ENCODE measurements around the gene ABTB2. TPM values are rescaled to one million over a fixed set of nuclear protein-coding genes. Genes with fewer than 3 reads are reported as not detected.

The ABTB2 gene
- polyA plus RNA-seq, 1 donor from 2014 or later = 0.68 TPM

DNA sequence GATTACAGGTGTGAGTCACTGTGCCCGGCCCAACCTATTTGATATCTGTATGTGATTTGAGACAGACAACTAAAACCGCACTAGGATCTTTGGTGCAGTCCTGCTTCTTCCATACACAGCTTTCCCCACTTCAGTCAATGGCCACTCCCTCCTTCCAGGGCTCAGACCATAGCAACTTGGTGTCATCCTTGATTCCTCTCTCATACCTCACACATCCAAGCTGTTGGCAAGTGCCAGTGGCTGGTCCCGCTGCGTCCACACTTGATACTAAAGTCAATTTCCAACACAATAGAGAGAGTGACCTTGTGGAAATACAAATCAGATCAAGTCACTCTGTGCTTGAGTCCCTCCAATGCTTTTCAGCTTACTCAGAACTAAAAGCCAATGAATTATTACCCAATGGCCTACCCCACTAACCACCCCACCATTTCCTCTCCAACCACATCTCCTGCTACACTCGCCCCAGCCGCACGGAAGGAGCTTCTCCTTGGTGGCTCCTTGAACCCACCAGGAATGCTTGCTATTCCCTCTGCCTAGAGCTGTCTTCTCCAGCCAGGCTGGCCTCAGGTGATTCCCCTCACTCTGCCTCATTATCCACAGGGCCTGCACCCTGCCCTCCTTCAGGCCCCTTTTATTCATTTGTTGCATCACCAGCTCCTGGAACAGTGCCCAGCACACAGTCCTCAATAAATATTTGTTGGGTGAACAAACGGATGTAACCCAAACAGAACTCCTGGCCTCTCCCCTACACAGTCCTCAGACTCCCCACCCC lies 12.9 kb downstream of the ABTB2 start:
- TF ChIP-seq TAF1 (IDR thresholded peaks at IDR 0.05; ENCODE audit: low read depth) = no peak
- no peak for TF ChIP-seq MXI1 (conservative IDR thresholded peaks at IDR 0.05; ENCODE audit: poor library complexity, severe bottlenecking)
- no peak for TF ChIP-seq SMC3 (conservative IDR thresholded peaks at IDR 0.05; ENCODE audit: poor library complexity)
- TF ChIP-seq RAD21 (conservative IDR thresholded peaks at IDR 0.05) = no peak
- TF ChIP-seq POLR2AphosphoS5 (IDR thresholded peaks at IDR 0.05) = no peak
- Histone ChIP-seq H3K9me2 (ENCODE audit: insufficient read depth, low read length) (no peaks in the 10 kb centered on the region), H3K27me3 (ENCODE audit: insufficient read depth, low read depth, low read length) (no peaks in the 10 kb centered on the region), H3F3A (ENCODE audit: insufficient read depth, low read length, poor library complexity, severe bottlenecking) (no peaks in the 10 kb centered on the region), H3K4me2 (ENCODE audit: low read length) (no peak overlapping the region), H4K20me1 (ENCODE audit: insufficient read depth) (no peaks in the 10 kb centered on the region), H3K36me3 (ENCODE audit: insufficient read depth, low read length) (no peaks in the 10 kb centered on the region), H3K4me3 (ENCODE audit: low read length) (no peak overlapping the region), H3K27ac (ENCODE audit: low read length) (no peak overlapping the region), H3K79me2 (replicated peaks; ENCODE audit: insufficient read depth, low read length) (no peaks in the 10 kb centered on the region), H3K9ac (ENCODE audit: low read length) (no peak overlapping the region), H3K9me3 (ENCODE audit: low read length) (no peaks in the 10 kb centered on the region), H2AFZ (ENCODE audit: low read depth, low read length) (no peak overlapping the region)

GRCh38 chr11:34344410-34344767 lies 13.4 kb downstream of the ABTB2 start:
- no peaks in the 10 kb centered on the region for H4K20me1 ChIP-seq (ENCODE audit: insufficient read depth)
- H3K9me3 ChIP-seq (ENCODE audit: low read length) = no peaks in the 10 kb centered on the region
- no peak overlapping the region for H3K9ac ChIP-seq (ENCODE audit: low read length)
- no peak overlapping the region for H3K4me3 ChIP-seq (ENCODE audit: low read length)
- H3K27me3 ChIP-seq (ENCODE audit: insufficient read depth, low read depth, low read length) = no peaks in the 10 kb centered on the region
- TF ChIP-seq MXI1 (conservative IDR thresholded peaks at IDR 0.05; ENCODE audit: poor library complexity, severe bottlenecking) (no peak), SMC3 (conservative IDR thresholded peaks at IDR 0.05; ENCODE audit: poor library complexity) (no peak), TAF1 (IDR thresholded peaks at IDR 0.05; ENCODE audit: low read depth) (no peak), RAD21 (conservative IDR thresholded peaks at IDR 0.05) (no peak), EZH2 (IDR thresholded peaks at IDR 0.05; ENCODE audit: borderline replicate concordance, insufficient read depth, low read length, poor library complexity, severe bottlenecking) (no peak), POLR2AphosphoS5 (IDR thresholded peaks at IDR 0.05) (no peak), EP300 (conservative IDR thresholded peaks at IDR 0.05; ENCODE audit: poor library complexity, severe bottlenecking) (no peak)
- TF ChIP-seq, protein P1, sequence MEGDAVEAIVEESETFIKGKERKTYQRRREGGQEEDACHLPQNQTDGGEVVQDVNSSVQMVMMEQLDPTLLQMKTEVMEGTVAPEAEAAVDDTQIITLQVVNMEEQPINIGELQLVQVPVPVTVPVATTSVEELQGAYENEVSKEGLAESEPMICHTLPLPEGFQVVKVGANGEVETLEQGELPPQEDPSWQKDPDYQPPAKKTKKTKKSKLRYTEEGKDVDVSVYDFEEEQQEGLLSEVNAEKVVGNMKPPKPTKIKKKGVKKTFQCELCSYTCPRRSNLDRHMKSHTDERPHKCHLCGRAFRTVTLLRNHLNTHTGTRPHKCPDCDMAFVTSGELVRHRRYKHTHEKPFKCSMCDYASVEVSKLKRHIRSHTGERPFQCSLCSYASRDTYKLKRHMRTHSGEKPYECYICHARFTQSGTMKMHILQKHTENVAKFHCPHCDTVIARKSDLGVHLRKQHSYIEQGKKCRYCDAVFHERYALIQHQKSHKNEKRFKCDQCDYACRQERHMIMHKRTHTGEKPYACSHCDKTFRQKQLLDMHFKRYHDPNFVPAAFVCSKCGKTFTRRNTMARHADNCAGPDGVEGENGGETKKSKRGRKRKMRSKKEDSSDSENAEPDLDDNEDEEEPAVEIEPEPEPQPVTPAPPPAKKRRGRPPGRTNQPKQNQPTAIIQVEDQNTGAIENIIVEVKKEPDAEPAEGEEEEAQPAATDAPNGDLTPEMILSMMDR (IDR thresholded peaks at IDR 0.05; ENCODE audit: poor library complexity, severe bottlenecking) = no peak
- TF ChIP-seq, protein P2, sequence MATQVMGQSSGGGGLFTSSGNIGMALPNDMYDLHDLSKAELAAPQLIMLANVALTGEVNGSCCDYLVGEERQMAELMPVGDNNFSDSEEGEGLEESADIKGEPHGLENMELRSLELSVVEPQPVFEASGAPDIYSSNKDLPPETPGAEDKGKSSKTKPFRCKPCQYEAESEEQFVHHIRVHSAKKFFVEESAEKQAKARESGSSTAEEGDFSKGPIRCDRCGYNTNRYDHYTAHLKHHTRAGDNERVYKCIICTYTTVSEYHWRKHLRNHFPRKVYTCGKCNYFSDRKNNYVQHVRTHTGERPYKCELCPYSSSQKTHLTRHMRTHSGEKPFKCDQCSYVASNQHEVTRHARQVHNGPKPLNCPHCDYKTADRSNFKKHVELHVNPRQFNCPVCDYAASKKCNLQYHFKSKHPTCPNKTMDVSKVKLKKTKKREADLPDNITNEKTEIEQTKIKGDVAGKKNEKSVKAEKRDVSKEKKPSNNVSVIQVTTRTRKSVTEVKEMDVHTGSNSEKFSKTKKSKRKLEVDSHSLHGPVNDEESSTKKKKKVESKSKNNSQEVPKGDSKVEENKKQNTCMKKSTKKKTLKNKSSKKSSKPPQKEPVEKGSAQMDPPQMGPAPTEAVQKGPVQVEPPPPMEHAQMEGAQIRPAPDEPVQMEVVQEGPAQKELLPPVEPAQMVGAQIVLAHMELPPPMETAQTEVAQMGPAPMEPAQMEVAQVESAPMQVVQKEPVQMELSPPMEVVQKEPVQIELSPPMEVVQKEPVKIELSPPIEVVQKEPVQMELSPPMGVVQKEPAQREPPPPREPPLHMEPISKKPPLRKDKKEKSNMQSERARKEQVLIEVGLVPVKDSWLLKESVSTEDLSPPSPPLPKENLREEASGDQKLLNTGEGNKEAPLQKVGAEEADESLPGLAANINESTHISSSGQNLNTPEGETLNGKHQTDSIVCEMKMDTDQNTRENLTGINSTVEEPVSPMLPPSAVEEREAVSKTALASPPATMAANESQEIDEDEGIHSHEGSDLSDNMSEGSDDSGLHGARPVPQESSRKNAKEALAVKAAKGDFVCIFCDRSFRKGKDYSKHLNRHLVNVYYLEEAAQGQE (IDR thresholded peaks at IDR 0.05; ENCODE audit: borderline replicate concordance) = no peak
- H3K4me2 ChIP-seq (ENCODE audit: low read length) = no peak overlapping the region
- no peak overlapping the region for H2AFZ ChIP-seq (ENCODE audit: low read depth, low read length)
- H3K36me3 ChIP-seq (ENCODE audit: insufficient read depth, low read length) = no peaks in the 10 kb centered on the region
- no peaks in the 10 kb centered on the region for H3K79me2 ChIP-seq (replicated peaks; ENCODE audit: insufficient read depth, low read length)
- H3K9me2 ChIP-seq (ENCODE audit: insufficient read depth, low read length) = no peaks in the 10 kb centered on the region
- H3K27ac ChIP-seq (ENCODE audit: low read length) = no peak overlapping the region
- no peaks in the 10 kb centered on the region for H3F3A ChIP-seq (ENCODE audit: insufficient read depth, low read length, poor library complexity, severe bottlenecking)

All from neural cell (in vitro differentiated cells).